ENCODE data around the gene MAPKAP1. TPM values are rescaled to one million over a fixed set of nuclear protein-coding genes. Genes with fewer than 3 reads are reported as not detected.
A peak's percentile ranks its signal among the peaks of the same experiment; 100 is the strongest.

The MAPKAP1 gene
- total RNA-seq, 1 experiment from 2014 or later: 114 TPM

GRCh38 chr9:125633116-125633745 lies 73.8 kb downstream of the MAPKAP1 start:
- Histone ChIP-seq H3K4me3 (ENCODE audit: insufficient read depth, low read depth, low read length) (no peak overlapping the region), H3K36me3 (replicated peaks; ENCODE audit: control insufficient read depth, insufficient read depth, low read length) (no peaks in the 10 kb centered on the region), H3K27me3 (ENCODE audit: control insufficient read depth, insufficient read depth, low read length) (no peaks in the 10 kb centered on the region)
- no peak for DNase-seq

- no peak for DNase-seq
- H3K36me3 ChIP-seq (replicated peaks; ENCODE audit: control insufficient read depth, insufficient read depth, low read length): no peaks in the 10 kb centered on the region
- H3K4me3 ChIP-seq (ENCODE audit: insufficient read depth, low read depth, low read length): no peak overlapping the region
- no peaks in the 10 kb centered on the region for H3K27me3 ChIP-seq (ENCODE audit: control insufficient read depth, insufficient read depth, low read length)
Observed at GRCh38 chr9:125632321-125633115, 74.5 kb downstream of the MAPKAP1 start.

GRCh38 chr9:125631391-125632085 lies 75.5 kb downstream of the MAPKAP1 start:
- Histone ChIP-seq H3K4me3 (ENCODE audit: insufficient read depth, low read depth, low read length) (no peak overlapping the region), H3K27me3 (ENCODE audit: control insufficient read depth, insufficient read depth, low read length) (no peaks in the 10 kb centered on the region), H3K36me3 (replicated peaks; ENCODE audit: control insufficient read depth, insufficient read depth, low read length) (no peaks in the 10 kb centered on the region)
- peak; percentile 64 for DNase-seq

GRCh38 chr9:125630436-125630835 lies 76.6 kb downstream of the MAPKAP1 start:
- Histone ChIP-seq H3K27me3 (ENCODE audit: control insufficient read depth, insufficient read depth, low read length) (no peaks in the 10 kb centered on the region), H3K4me3 (ENCODE audit: insufficient read depth, low read depth, low read length) (no peak overlapping the region), H3K36me3 (replicated peaks; ENCODE audit: control insufficient read depth, insufficient read depth, low read length) (no peaks in the 10 kb centered on the region)
- no peak for DNase-seq

GRCh38 chr9:125629446-125629845 lies 77.6 kb downstream of the MAPKAP1 start:
- no peaks in the 10 kb centered on the region for H3K36me3 ChIP-seq (replicated peaks; ENCODE audit: control insufficient read depth, insufficient read depth, low read length)
- no peak for DNase-seq
- H3K27me3 ChIP-seq (ENCODE audit: control insufficient read depth, insufficient read depth, low read length): no peaks in the 10 kb centered on the region
- H3K4me3 ChIP-seq (ENCODE audit: insufficient read depth, low read depth, low read length): no peak overlapping the region

- H3K36me3 ChIP-seq (replicated peaks; ENCODE audit: control insufficient read depth, insufficient read depth, low read length): no peaks in the 10 kb centered on the region
- no peak overlapping the region for H3K4me3 ChIP-seq (ENCODE audit: insufficient read depth, low read depth, low read length)
- no peak for DNase-seq
- no peaks in the 10 kb centered on the region for H3K27me3 ChIP-seq (ENCODE audit: control insufficient read depth, insufficient read depth, low read length)
Observed at GRCh38 chr9:125626187-125626586, 80.8 kb downstream of the MAPKAP1 start.

GRCh38 chr9:125621170-125621569 lies 85.8 kb downstream of the MAPKAP1 start:
- Histone ChIP-seq H3K4me3 (ENCODE audit: insufficient read depth, low read depth, low read length) (no peak overlapping the region), H3K36me3 (replicated peaks; ENCODE audit: control insufficient read depth, insufficient read depth, low read length) (no peaks in the 10 kb centered on the region), H3K27me3 (ENCODE audit: control insufficient read depth, insufficient read depth, low read length) (no peaks in the 10 kb centered on the region)
- no peak for DNase-seq

GRCh38 chr9:125620216-125620615 lies 86.8 kb downstream of the MAPKAP1 start:
- Histone ChIP-seq H3K27me3 (ENCODE audit: control insufficient read depth, insufficient read depth, low read length) (no peaks in the 10 kb centered on the region), H3K36me3 (replicated peaks; ENCODE audit: control insufficient read depth, insufficient read depth, low read length) (no peaks in the 10 kb centered on the region), H3K4me3 (ENCODE audit: insufficient read depth, low read depth, low read length) (no peak overlapping the region)
- DNase-seq: no peak

- no peaks in the 10 kb centered on the region for H3K27me3 ChIP-seq (ENCODE audit: control insufficient read depth, insufficient read depth, low read length)
- H3K4me3 ChIP-seq (ENCODE audit: insufficient read depth, low read depth, low read length): no peak overlapping the region
Observed at GRCh38 chr9:125617087-125617486, 89.9 kb downstream of the MAPKAP1 start.

GRCh38 chr9:125613141-125613540 lies 93.9 kb downstream of the MAPKAP1 start:
- DNase-seq: no peak
- Histone ChIP-seq H3K4me3 (ENCODE audit: insufficient read depth, low read depth, low read length) (no peak overlapping the region), H3K36me3 (replicated peaks; ENCODE audit: control insufficient read depth, insufficient read depth, low read length) (no peaks in the 10 kb centered on the region), H3K27me3 (ENCODE audit: control insufficient read depth, insufficient read depth, low read length) (no peaks in the 10 kb centered on the region)

More at GRCh38 chr9:125617087-125617486, 89.9 kb downstream of the MAPKAP1 start:
- H3K36me3 ChIP-seq (replicated peaks; ENCODE audit: control insufficient read depth, insufficient read depth, low read length): no peaks in the 10 kb centered on the region
- no peak for DNase-seq

- H3K27me3 ChIP-seq (ENCODE audit: control insufficient read depth, insufficient read depth, low read length): no peaks in the 10 kb centered on the region
- no peaks in the 10 kb centered on the region for H3K36me3 ChIP-seq (replicated peaks; ENCODE audit: control insufficient read depth, insufficient read depth, low read length)
- DNase-seq: no peak
- H3K4me3 ChIP-seq (ENCODE audit: insufficient read depth, low read depth, low read length): no peak overlapping the region
Observed at GRCh38 chr9:125612616-125613015, 94.4 kb downstream of the MAPKAP1 start.

GRCh38 chr9:125611121-125611765 lies 95.8 kb downstream of the MAPKAP1 start:
- DNase-seq: no peak
- Histone ChIP-seq H3K27me3 (ENCODE audit: control insufficient read depth, insufficient read depth, low read length) (no peaks in the 10 kb centered on the region), H3K4me3 (ENCODE audit: insufficient read depth, low read depth, low read length) (no peak overlapping the region), H3K36me3 (replicated peaks; ENCODE audit: control insufficient read depth, insufficient read depth, low read length) (no peaks in the 10 kb centered on the region)

GRCh38 chr9:125609744-125610143 lies 97.3 kb downstream of the MAPKAP1 start:
- no peaks in the 10 kb centered on the region for H3K27me3 ChIP-seq (ENCODE audit: control insufficient read depth, insufficient read depth, low read length)
- DNase-seq: no peak
- no peak overlapping the region for H3K4me3 ChIP-seq (ENCODE audit: insufficient read depth, low read depth, low read length)

GRCh38 chr9:125608489-125609224 lies 98.4 kb downstream of the MAPKAP1 start:
- Histone ChIP-seq H3K27me3 (ENCODE audit: control insufficient read depth, insufficient read depth, low read length) (no peaks in the 10 kb centered on the region), H3K36me3 (replicated peaks; ENCODE audit: control insufficient read depth, insufficient read depth, low read length) (no peaks in the 10 kb centered on the region), H3K4me3 (ENCODE audit: insufficient read depth, low read depth, low read length) (no peak overlapping the region)
- no peak for DNase-seq

More at GRCh38 chr9:125609744-125610143, 97.3 kb downstream of the MAPKAP1 start:
- no peaks in the 10 kb centered on the region for H3K36me3 ChIP-seq (replicated peaks; ENCODE audit: control insufficient read depth, insufficient read depth, low read length)

Data from H7 (cell line).